Peyer's patch (tissue), 4 donors: ENCODE results near the gene RNPC3.

Experiments
- CTCF ChIP-seq, 6 experiments: fragments of 450-650 bp in 4 of 6; fragments of 200-600 bp in 2 of 6; sonication (generic) in 1 of 6; IDR thresholded peaks; one replicate each; pipeline ENCODE4 v1.5.1; 2017 to 2019; ENCODE audit warnings: antibody characterized with exemption in 6 of 6, mild to moderate bottlenecking in 3 of 6, moderate library complexity in 1 of 6
- POLR2A ChIP-seq, 2 donors: fragments of 450-650 bp; IDR thresholded peaks; one replicate each; pipeline ENCODE4 v1.5.1; 2017; ENCODE audit warnings: antibody characterized with exemption in 2 of 2, mild to moderate bottlenecking in 2 of 2, moderate library complexity in 2 of 2

DNA sequence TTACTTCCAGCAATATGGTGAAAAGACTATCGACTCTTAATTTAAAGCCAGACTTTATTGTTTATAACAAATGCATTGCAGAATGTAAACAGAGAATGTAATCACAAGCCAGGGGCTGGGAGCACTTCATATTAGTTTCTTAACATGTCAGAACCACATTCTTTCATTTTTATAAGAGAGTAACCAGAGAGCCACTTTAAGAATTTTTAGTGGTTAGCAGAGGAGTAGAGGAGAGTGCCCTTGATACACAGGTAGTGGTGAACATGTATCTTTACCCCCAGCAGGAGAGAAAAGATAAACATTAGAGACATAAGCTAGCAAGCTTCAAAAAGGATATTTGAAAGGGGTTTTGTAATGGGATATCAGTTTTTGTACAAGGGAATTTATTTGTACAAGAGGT lies 57.0 kb downstream of the RNPC3 start:
- TF ChIP-seq CTCF (IDR thresholded peaks at IDR 0.05), result no peak
- no peak for TF ChIP-seq POLR2A (IDR thresholded peaks at IDR 0.05)
